Measurements from ENCODE around the gene GPC6.
A peak's percentile ranks its signal among the peaks of the same experiment; 100 is the strongest.

Gene GPC6

GRCh38 chr13:94419304-94419924 is 1192.8 kb downstream of the GPC6 start:
- ATAC-seq (peak; percentile 97), DNase-seq (peak; percentile 18)
- Mint-ChIP-seq H3K27ac (peak overlapping the region; percentile 98), H3K4me1 (peaks cover 53% of the 10 kb centered on the region), H3K27me3 (no peaks in the 10 kb centered on the region), H3K36me3 (ENCODE audit: low read depth) (peaks cover 18% of the 10 kb centered on the region), H3K9me3 (peaks cover 29% of the 10 kb centered on the region), H3K4me3 (peak overlapping the region; percentile 74)

GRCh38 chr13:94419925-94420305 is 1193.3 kb downstream of the GPC6 start:
- Mint-ChIP-seq H3K36me3 (ENCODE audit: low read depth) (peaks cover 18% of the 10 kb centered on the region), H3K4me3 (no peak overlapping the region), H3K9me3 (peaks cover 29% of the 10 kb centered on the region), H3K4me1 (peaks cover 50% of the 10 kb centered on the region), H3K27ac (peak overlapping the region; percentile 98), H3K27me3 (no peaks in the 10 kb centered on the region)
- DNase-seq (no peak), ATAC-seq (no peak)

- DNase-seq, result no peak
- Mint-ChIP-seq H3K27ac (no peak overlapping the region), H3K4me1 (peaks cover 18% of the 10 kb centered on the region)
These were observed 1200.8 kb downstream of the GPC6 start for GRCh38 chr13:94427313-94427953.

GRCh38 chr13:94431574-94431973 is 1205.0 kb downstream of the GPC6 start:
- Mint-ChIP-seq H3K4me3 (no peak overlapping the region), H3K9me3 (no peaks in the 10 kb centered on the region), H3K4me1 (peaks cover 31% of the 10 kb centered on the region), H3K27ac (no peak overlapping the region), H3K27me3 (no peaks in the 10 kb centered on the region), H3K36me3 (ENCODE audit: low read depth) (peaks cover 3% of the 10 kb centered on the region)
- ATAC-seq, result no peak
- no peak for DNase-seq

More at GRCh38 chr13:94427313-94427953, 1200.8 kb downstream of the GPC6 start:
- ATAC-seq, result no peak
- no peaks in the 10 kb centered on the region for H3K27me3 Mint-ChIP-seq
- peaks cover 3% of the 10 kb centered on the region for H3K9me3 Mint-ChIP-seq
- no peak overlapping the region for H3K4me3 Mint-ChIP-seq
- H3K36me3 Mint-ChIP-seq (ENCODE audit: low read depth), result peaks cover 3% of the 10 kb centered on the region

- peak; percentile 41 for ATAC-seq
These were observed 1205.4 kb downstream of the GPC6 start for GRCh38 chr13:94431987-94432386.

GRCh38 chr13:94433055-94433961 is 1206.7 kb downstream of the GPC6 start:
- Mint-ChIP-seq H3K27me3 (no peaks in the 10 kb centered on the region), H3K27ac (peak overlapping the region; percentile 59), H3K36me3 (ENCODE audit: low read depth) (peaks cover 3% of the 10 kb centered on the region), H3K4me3 (no peak overlapping the region), H3K9me3 (no peaks in the 10 kb centered on the region), H3K4me1 (peaks cover 31% of the 10 kb centered on the region)
- ATAC-seq (peak; percentile 90), DNase-seq (peak; percentile 28)

More at GRCh38 chr13:94431987-94432386, 1205.4 kb downstream of the GPC6 start:
- Mint-ChIP-seq H3K4me3 (no peak overlapping the region), H3K4me1 (peaks cover 31% of the 10 kb centered on the region), H3K36me3 (ENCODE audit: low read depth) (peaks cover 3% of the 10 kb centered on the region), H3K27ac (peak overlapping the region; percentile 79), H3K27me3 (no peaks in the 10 kb centered on the region), H3K9me3 (no peaks in the 10 kb centered on the region)
- no peak for DNase-seq

- no peak for DNase-seq
- H3K27me3 Mint-ChIP-seq, result no peaks in the 10 kb centered on the region
- peaks cover 3% of the 10 kb centered on the region for H3K36me3 Mint-ChIP-seq (ENCODE audit: low read depth)
- H3K27ac Mint-ChIP-seq, result no peak overlapping the region
- peak; percentile 37 for ATAC-seq
- no peak overlapping the region for H3K4me3 Mint-ChIP-seq
- H3K4me1 Mint-ChIP-seq, result peaks cover 31% of the 10 kb centered on the region
- H3K9me3 Mint-ChIP-seq, result no peaks in the 10 kb centered on the region
These were observed 1209.1 kb downstream of the GPC6 start for GRCh38 chr13:94435604-94436226.

GRCh38 chr13:94444826-94445225 is 1218.2 kb downstream of the GPC6 start:
- H3K27ac Mint-ChIP-seq, result no peak overlapping the region
- H3K9me3 Mint-ChIP-seq, result no peaks in the 10 kb centered on the region
- DNase-seq (no peak), ATAC-seq (no peak)
- no peaks in the 10 kb centered on the region for H3K4me1 Mint-ChIP-seq
- H3K27me3 Mint-ChIP-seq, result no peaks in the 10 kb centered on the region
- H3K4me3 Mint-ChIP-seq, result no peak overlapping the region
- H3K36me3 Mint-ChIP-seq (ENCODE audit: low read depth), result no peaks in the 10 kb centered on the region

GRCh38 chr13:94454334-94454733 is 1227.7 kb downstream of the GPC6 start:
- Mint-ChIP-seq H3K36me3 (ENCODE audit: low read depth) (no peaks in the 10 kb centered on the region), H3K9me3 (no peaks in the 10 kb centered on the region), H3K4me3 (no peak overlapping the region)

GRCh38 chr13:94454906-94455305 is 1228.3 kb downstream of the GPC6 start:
- H3K36me3 Mint-ChIP-seq (ENCODE audit: low read depth), result no peaks in the 10 kb centered on the region
- DNase-seq (peak; percentile 8), ATAC-seq (peak; percentile 69)
- no peak overlapping the region for H3K4me3 Mint-ChIP-seq
- no peaks in the 10 kb centered on the region for H3K9me3 Mint-ChIP-seq
- H3K27me3 Mint-ChIP-seq, result no peaks in the 10 kb centered on the region
- no peak overlapping the region for H3K27ac Mint-ChIP-seq
- H3K4me1 Mint-ChIP-seq, result peaks cover 2% of the 10 kb centered on the region

More at GRCh38 chr13:94454334-94454733, 1227.7 kb downstream of the GPC6 start:
- DNase-seq (no peak), ATAC-seq (no peak)
- Mint-ChIP-seq H3K27me3 (no peaks in the 10 kb centered on the region), H3K27ac (no peak overlapping the region), H3K4me1 (peaks cover 2% of the 10 kb centered on the region)

GRCh38 chr13:94455414-94455813 is 1228.8 kb downstream of the GPC6 start:
- Mint-ChIP-seq H3K9me3 (no peaks in the 10 kb centered on the region), H3K27me3 (no peaks in the 10 kb centered on the region), H3K4me1 (peaks cover 2% of the 10 kb centered on the region), H3K36me3 (ENCODE audit: low read depth) (no peaks in the 10 kb centered on the region), H3K4me3 (no peak overlapping the region), H3K27ac (no peak overlapping the region)
- no peak for ATAC-seq
- DNase-seq, result no peak

Measured in activated naive CD8-positive, alpha-beta T cell treated with anti-CD3 and anti-CD28 coated beads, Interleukin-2, amount 50 U/mL, for 24 hours (primary cell).